GM19193 (cell line): ENCODE measurements around the gene PHTF1.

ENCODE experiments used
- POLR2A ChIP-seq: IDR thresholded peaks from 4 replicates; pipeline ENCODE4 v1.6.1; 2011; ENCODE audit not compliant: insufficient read depth, insufficient read length; ENCODE audit errors: extremely low read depth

PHTF1 gene

GRCh38 chr1:113784104-113784779 lies 25.0 kb upstream of the PHTF1 start:
- no peak for TF ChIP-seq POLR2A

- TF ChIP-seq POLR2A, result no peak
These were observed 24.2 kb upstream of the PHTF1 start for GRCh38 chr1:113783254-113784103.

- no peak for TF ChIP-seq POLR2A
These were observed 23.1 kb upstream of the PHTF1 start for GRCh38 chr1:113782406-113782805.

GRCh38 chr1:113780374-113781146 lies 21.3 kb upstream of the PHTF1 start:
- TF ChIP-seq POLR2A, result no peak

GRCh38 chr1:113779542-113779941 lies 20.3 kb upstream of the PHTF1 start:
- no peak for TF ChIP-seq POLR2A

GRCh38 chr1:113777561-113777960 lies 18.3 kb upstream of the PHTF1 start:
- TF ChIP-seq POLR2A, result no peak

GRCh38 chr1:113770031-113770430 lies 10.7 kb upstream of the PHTF1 start:
- no peak for TF ChIP-seq POLR2A

GRCh38 chr1:113769601-113769970 lies 10.3 kb upstream of the PHTF1 start:
- no peak for TF ChIP-seq POLR2A

GRCh38 chr1:113768916-113769600 lies 9.8 kb upstream of the PHTF1 start:
- TF ChIP-seq POLR2A, result no peak

GRCh38 chr1:113765306-113766230 lies 6.3 kb upstream of the PHTF1 start:
- TF ChIP-seq POLR2A, result no peak

- TF ChIP-seq POLR2A, result no peak
These were observed 4.4 kb upstream of the PHTF1 start for GRCh38 chr1:113763661-113764060.

GRCh38 chr1:113761937-113762336 lies 2.7 kb upstream of the PHTF1 start:
- TF ChIP-seq POLR2A, result no peak

- no peak for TF ChIP-seq POLR2A
These were observed 1.1 kb upstream of the PHTF1 start for GRCh38 chr1:113760102-113761080.
